Measurements from ENCODE around the gene GMDS. TPM values are rescaled to one million over a fixed set of nuclear protein-coding genes. Genes with fewer than 3 reads are reported as not detected.

The GMDS gene
- total and polyA plus RNA-seq, 5 experiments from 2014 or later, result 11.4 to 25.0 (median 22.3) TPM

GRCh38 chr6:1798965-1799325, 446.5 kb downstream of the GMDS start:
- POLR2A ChIA-PET, result no interaction called here
- ATAC-seq (no peak), DNase-seq (no peak)
- no peak overlapping the region for H3K27ac Mint-ChIP-seq
- no peaks in the 10 kb centered on the region for H3K27me3 Mint-ChIP-seq
- H3K4me1 Mint-ChIP-seq, result no peaks in the 10 kb centered on the region
- peaks cover 0 to 2% (median 0%) of the 10 kb centered on the region in 3 donors for H3K36me3 Mint-ChIP-seq
- H3K9me3 Mint-ChIP-seq, result no peaks in the 10 kb centered on the region
- no peak overlapping the region for H3K4me3 Mint-ChIP-seq

GRCh38 chr6:1798303-1798964, 447.0 kb downstream of the GMDS start:
- Mint-ChIP-seq H3K9me3 (no peaks in the 10 kb centered on the region), H3K4me1 (no peaks in the 10 kb centered on the region), H3K4me3 (no peak overlapping the region), H3K27ac (no peak overlapping the region), H3K36me3 (peaks cover 0 to 2% (median 0%) of the 10 kb centered on the region in 3 donors), H3K27me3 (no peaks in the 10 kb centered on the region)
- DNase-seq, result no peak
- POLR2A ChIA-PET, result interaction anchor here (0.6 kb wide), 1 partner anchor 261 kb away, joined by 5 read pairs; no protein-coding TSS in a partner anchor
- no peak for ATAC-seq

GRCh38 chr6:1797801-1798200, 447.6 kb downstream of the GMDS start:
- POLR2A ChIA-PET, result interaction anchor here (0.6 kb wide), 1 partner anchor 261 kb away, joined by 5 read pairs; no protein-coding TSS in a partner anchor
- Mint-ChIP-seq H3K36me3 (peaks cover 0 to 2% (median 0%) of the 10 kb centered on the region in 3 donors), H3K27ac (peak overlapping the region in 1 of 10 donors; percentile 68), H3K9me3 (peaks cover 0 to 2% (median 0%) of the 10 kb centered on the region in 9 donors), H3K4me3 (no peak overlapping the region), H3K27me3 (no peaks in the 10 kb centered on the region), H3K4me1 (no peaks in the 10 kb centered on the region)
- ATAC-seq (no peak), DNase-seq (no peak)

- peaks cover 0 to 4% (median 0%) of the 10 kb centered on the region in 9 donors for H3K9me3 Mint-ChIP-seq
- no peak overlapping the region for H3K4me3 Mint-ChIP-seq
These were observed 448.5 kb downstream of the GMDS start for GRCh38 chr6:1796706-1797529.

GRCh38 chr6:1795910-1796309, 449.5 kb downstream of the GMDS start:
- POLR2A ChIA-PET, result no interaction called here
- no peak for DNase-seq
- H3K4me1 Mint-ChIP-seq, result peaks cover 0 to 2% (median 0%) of the 10 kb centered on the region in 4 donors
- peaks cover 0 to 4% (median 0%) of the 10 kb centered on the region in 9 donors for H3K9me3 Mint-ChIP-seq
- no peak overlapping the region for H3K27ac Mint-ChIP-seq
- H3K36me3 Mint-ChIP-seq, result peaks cover 0 to 2% (median 0%) of the 10 kb centered on the region in 3 donors
- no peak overlapping the region for H3K4me3 Mint-ChIP-seq
- no peak for ATAC-seq
- no peaks in the 10 kb centered on the region for H3K27me3 Mint-ChIP-seq

More at GRCh38 chr6:1796706-1797529, 448.5 kb downstream of the GMDS start:
- Mint-ChIP-seq H3K27me3 (no peaks in the 10 kb centered on the region), H3K4me1 (peaks cover 0 to 2% (median 0%) of the 10 kb centered on the region in 4 donors), H3K36me3 (peaks cover 0 to 2% (median 0%) of the 10 kb centered on the region in 3 donors), H3K27ac (peak overlapping the region in 1 of 10 donors; percentile 68)
- POLR2A ChIA-PET, result no interaction called here
- DNase-seq (no peak), ATAC-seq (no peak)

GRCh38 chr6:1792989-1793388, 452.4 kb downstream of the GMDS start:
- no peak overlapping the region for H3K27ac Mint-ChIP-seq
- H3K4me3 Mint-ChIP-seq, result no peak overlapping the region
- ATAC-seq (peak in 1 of 2 donors; percentile 53), DNase-seq (no peak)
- peaks cover 0 to 2% (median 0%) of the 10 kb centered on the region in 3 donors for H3K36me3 Mint-ChIP-seq
- peaks cover 0 to 2% (median 0%) of the 10 kb centered on the region in 4 donors for H3K4me1 Mint-ChIP-seq
- H3K9me3 Mint-ChIP-seq, result peaks cover 0 to 4% (median 0%) of the 10 kb centered on the region in 9 donors
- H3K27me3 Mint-ChIP-seq, result no peaks in the 10 kb centered on the region
- POLR2A ChIA-PET, result no interaction called here

- H3K36me3 Mint-ChIP-seq, result peaks cover 0 to 4% (median 4%) of the 10 kb centered on the region in 3 donors
- H3K27ac Mint-ChIP-seq, result no peak overlapping the region
- peaks cover 0 to 4% (median 0%) of the 10 kb centered on the region in 9 donors for H3K9me3 Mint-ChIP-seq
- no peaks in the 10 kb centered on the region for H3K27me3 Mint-ChIP-seq
- DNase-seq, result no peak
- ATAC-seq, result no peak
- H3K4me1 Mint-ChIP-seq, result peaks cover 0 to 4% (median 0%) of the 10 kb centered on the region in 4 donors
- no peak overlapping the region for H3K4me3 Mint-ChIP-seq
- POLR2A ChIA-PET, result no interaction called here
These were observed 454.7 kb downstream of the GMDS start for GRCh38 chr6:1790684-1791083.

- no peak for DNase-seq
These were observed 456.3 kb downstream of the GMDS start for GRCh38 chr6:1789092-1789491.

GRCh38 chr6:1787894-1788293, 457.5 kb downstream of the GMDS start:
- POLR2A ChIA-PET, result no interaction called here
- DNase-seq, result no peak
- Mint-ChIP-seq H3K27me3 (no peaks in the 10 kb centered on the region), H3K9me3 (peaks cover 0 to 2% (median 0%) of the 10 kb centered on the region in 9 donors), H3K36me3 (peaks cover 0 to 4% (median 4%) of the 10 kb centered on the region in 3 donors), H3K4me3 (no peak overlapping the region), H3K27ac (peak overlapping the region in 2 of 10 donors; percentile 22 to 53), H3K4me1 (peaks cover 0 to 4% (median 0%) of the 10 kb centered on the region in 4 donors)
- ATAC-seq, result no peak

More at GRCh38 chr6:1789092-1789491, 456.3 kb downstream of the GMDS start:
- POLR2A ChIA-PET, result no interaction called here
- Mint-ChIP-seq H3K4me1 (peaks cover 0 to 4% (median 0%) of the 10 kb centered on the region in 4 donors), H3K9me3 (peaks cover 0 to 4% (median 0%) of the 10 kb centered on the region in 9 donors), H3K36me3 (peaks cover 0 to 4% (median 4%) of the 10 kb centered on the region in 3 donors), H3K27ac (peak overlapping the region in 1 of 10 donors; percentile 66), H3K4me3 (no peak overlapping the region), H3K27me3 (no peaks in the 10 kb centered on the region)
- ATAC-seq, result no peak

GRCh38 chr6:1786455-1787453, 458.7 kb downstream of the GMDS start:
- Mint-ChIP-seq H3K27me3 (no peaks in the 10 kb centered on the region), H3K36me3 (peaks cover 0 to 4% (median 4%) of the 10 kb centered on the region in 3 donors), H3K4me1 (peaks cover 0 to 4% (median 0%) of the 10 kb centered on the region in 4 donors), H3K9me3 (no peaks in the 10 kb centered on the region), H3K4me3 (no peak overlapping the region), H3K27ac (peak overlapping the region in 1 of 10 donors; percentile 19)
- ATAC-seq, result no peak
- no peak for DNase-seq
- POLR2A ChIA-PET, result no interaction called here

- ATAC-seq, result no peak
- Mint-ChIP-seq H3K4me1 (peaks cover 0 to 8% (median under 1%) of the 10 kb centered on the region in 4 donors), H3K9me3 (no peaks in the 10 kb centered on the region), H3K4me3 (no peak overlapping the region), H3K36me3 (peaks cover 0 to 6% (median 6%) of the 10 kb centered on the region in 3 donors), H3K27ac (no peak overlapping the region), H3K27me3 (no peaks in the 10 kb centered on the region)
- POLR2A ChIA-PET, result no interaction called here
- no peak for DNase-seq
These were observed 461.0 kb downstream of the GMDS start for GRCh38 chr6:1784422-1784884.

- Mint-ChIP-seq H3K27me3 (no peaks in the 10 kb centered on the region), H3K27ac (peak overlapping the region in 1 of 10 donors; percentile 56), H3K36me3 (peaks cover 0 to 8% (median 6%) of the 10 kb centered on the region in 3 donors), H3K4me3 (no peak overlapping the region), H3K4me1 (peaks cover 0 to 8% (median 2%) of the 10 kb centered on the region in 4 donors), H3K9me3 (no peaks in the 10 kb centered on the region)
- POLR2A ChIA-PET, result no interaction called here
- ATAC-seq, result no peak
- DNase-seq, result no peak
These were observed 463.6 kb downstream of the GMDS start for GRCh38 chr6:1781817-1782184.

Data from naive thymus-derived CD8-positive, alpha-beta T cell (primary cell).